Hepatocyte (in vitro differentiated cells): ENCODE results near the gene DPH1.

Experiments
- EZH2 ChIP-seq: fragments of 200-600 bp; sonication (generic); IDR thresholded peaks from 2 replicates; pipeline ENCODE4 v1.6.1; 2016; ENCODE audit warnings: antibody characterized with exemption, mild to moderate bottlenecking, borderline replicate concordance
- EZH2phosphoT487 ChIP-seq: fragments of 200-600 bp; sonication (generic); IDR thresholded peaks from one replicate; pipeline ENCODE4 v1.6.1; 2018; ENCODE audit warnings: antibody characterized with exemption, mild to moderate bottlenecking, low read depth, moderate library complexity; ENCODE audit not compliant: unreplicated experiment, severe bottlenecking
- TF ChIP-seq, protein P1 (sequence below): fragments of 200-600 bp; sonication (generic); IDR thresholded peaks from 2 replicates; pipeline ENCODE4 v1.5.1; 2016; ENCODE audit warnings: antibody characterized with exemption, mild to moderate bottlenecking; ENCODE audit not compliant: poor library complexity

DNA sequence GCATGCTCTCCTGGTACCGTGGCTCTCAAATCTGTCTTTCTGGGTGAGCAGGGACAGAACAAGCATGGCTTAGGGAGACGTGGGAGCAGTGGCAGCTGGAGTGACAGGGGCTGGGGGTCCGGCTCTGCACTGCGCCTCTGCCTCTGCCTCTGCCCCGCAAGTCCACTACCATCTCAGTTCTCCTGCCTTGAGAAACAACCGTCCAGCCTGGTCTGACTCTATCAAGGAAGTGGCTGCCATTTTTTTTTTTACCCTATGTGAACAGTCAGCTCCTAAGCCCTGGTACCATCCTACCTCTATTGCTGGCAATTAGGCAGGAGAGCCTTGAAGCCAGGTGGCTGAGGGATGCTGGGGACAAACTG lies 41.1 kb downstream of the DPH1 start:
- no peak for TF ChIP-seq EZH2phosphoT487
- TF ChIP-seq, protein P1, sequence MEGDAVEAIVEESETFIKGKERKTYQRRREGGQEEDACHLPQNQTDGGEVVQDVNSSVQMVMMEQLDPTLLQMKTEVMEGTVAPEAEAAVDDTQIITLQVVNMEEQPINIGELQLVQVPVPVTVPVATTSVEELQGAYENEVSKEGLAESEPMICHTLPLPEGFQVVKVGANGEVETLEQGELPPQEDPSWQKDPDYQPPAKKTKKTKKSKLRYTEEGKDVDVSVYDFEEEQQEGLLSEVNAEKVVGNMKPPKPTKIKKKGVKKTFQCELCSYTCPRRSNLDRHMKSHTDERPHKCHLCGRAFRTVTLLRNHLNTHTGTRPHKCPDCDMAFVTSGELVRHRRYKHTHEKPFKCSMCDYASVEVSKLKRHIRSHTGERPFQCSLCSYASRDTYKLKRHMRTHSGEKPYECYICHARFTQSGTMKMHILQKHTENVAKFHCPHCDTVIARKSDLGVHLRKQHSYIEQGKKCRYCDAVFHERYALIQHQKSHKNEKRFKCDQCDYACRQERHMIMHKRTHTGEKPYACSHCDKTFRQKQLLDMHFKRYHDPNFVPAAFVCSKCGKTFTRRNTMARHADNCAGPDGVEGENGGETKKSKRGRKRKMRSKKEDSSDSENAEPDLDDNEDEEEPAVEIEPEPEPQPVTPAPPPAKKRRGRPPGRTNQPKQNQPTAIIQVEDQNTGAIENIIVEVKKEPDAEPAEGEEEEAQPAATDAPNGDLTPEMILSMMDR = no peak
- no peak for TF ChIP-seq EZH2
